RKO (cell line): ENCODE measurements around the gene CCDC120.

ENCODE experiments used
- DNase-seq: peaks from one replicate; pipeline ENCODE4 v3.0.0-alpha.2; 2016; ENCODE audit warnings: low spot score

Gene CCDC120

DNA sequence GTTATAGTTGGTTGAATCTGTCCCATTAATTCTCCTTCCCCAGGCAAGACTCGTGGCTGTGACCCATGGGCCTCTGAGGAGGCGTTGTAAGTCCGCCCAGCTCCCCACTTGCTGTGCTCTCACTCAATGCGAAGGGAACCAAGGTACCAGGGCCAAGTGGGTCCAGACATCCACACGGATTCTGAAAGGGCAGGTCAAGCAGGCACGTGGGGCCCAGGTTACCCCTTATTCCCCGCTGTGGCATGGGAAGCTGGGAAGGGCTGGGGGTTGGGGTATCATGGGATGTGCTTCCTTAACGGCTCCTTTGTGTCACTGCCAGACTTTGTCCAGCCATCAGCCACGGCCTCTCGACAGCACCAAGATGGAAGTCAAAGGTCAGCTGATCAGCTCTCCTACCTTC, 3.1 kb downstream of the CCDC120 start:
- no peak for DNase-seq

- DNase-seq, result no peak
These were observed 4.9 kb downstream of the CCDC120 start for GRCh38 chrX:49063715-49064114.

GRCh38 chrX:49064303-49064702, 5.5 kb downstream of the CCDC120 start:
- no peak for DNase-seq

GRCh38 chrX:49064735-49065134, 5.9 kb downstream of the CCDC120 start:
- DNase-seq, result no peak

DNA sequence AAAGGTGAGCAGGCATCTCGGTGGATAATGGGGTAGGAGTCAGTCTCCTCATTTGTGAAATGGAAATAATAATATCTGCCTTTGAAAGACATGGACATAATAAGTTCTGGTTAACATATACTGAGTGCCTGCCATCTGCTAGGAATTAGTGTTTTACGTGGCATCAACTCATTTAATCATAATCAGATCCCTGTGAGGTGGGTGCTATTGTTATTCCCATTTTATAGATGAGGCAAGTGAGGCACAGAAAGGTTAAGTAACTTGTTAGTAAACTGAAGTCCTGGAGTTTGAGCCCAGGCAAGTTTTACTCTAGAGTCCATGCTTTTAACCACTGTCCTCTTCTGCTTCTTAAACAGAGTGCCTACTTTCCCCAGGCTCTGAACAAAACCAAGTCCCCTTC, 7.5 kb downstream of the CCDC120 start:
- no peak for DNase-seq

- DNase-seq, result no peak
These were observed 7.9 kb downstream of the CCDC120 start for GRCh38 chrX:49066690-49067089.

- DNase-seq, result no peak
These were observed 8.7 kb downstream of the CCDC120 start for GRCh38 chrX:49067285-49068120.

DNA sequence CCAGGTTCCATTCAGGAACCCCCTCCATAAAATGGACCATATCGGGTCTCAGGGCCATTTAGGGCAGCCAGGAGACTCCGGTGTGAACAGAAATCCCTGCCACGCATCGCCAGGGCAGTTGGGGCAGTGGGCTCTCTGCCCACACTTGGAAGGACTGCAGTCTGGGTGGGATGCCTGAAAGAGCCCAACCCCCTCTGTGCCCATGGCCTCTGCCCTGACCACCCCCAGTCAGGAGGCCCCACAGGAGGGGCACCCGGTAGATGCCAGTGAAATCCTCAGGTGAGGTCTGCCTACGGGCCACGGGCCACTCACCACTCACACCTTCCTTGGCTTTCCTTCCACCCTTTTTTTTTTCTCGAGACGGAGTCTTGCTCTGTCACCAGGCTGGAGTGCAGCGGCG, 10.2 kb downstream of the CCDC120 start:
- DNase-seq, result no peak

DNA sequence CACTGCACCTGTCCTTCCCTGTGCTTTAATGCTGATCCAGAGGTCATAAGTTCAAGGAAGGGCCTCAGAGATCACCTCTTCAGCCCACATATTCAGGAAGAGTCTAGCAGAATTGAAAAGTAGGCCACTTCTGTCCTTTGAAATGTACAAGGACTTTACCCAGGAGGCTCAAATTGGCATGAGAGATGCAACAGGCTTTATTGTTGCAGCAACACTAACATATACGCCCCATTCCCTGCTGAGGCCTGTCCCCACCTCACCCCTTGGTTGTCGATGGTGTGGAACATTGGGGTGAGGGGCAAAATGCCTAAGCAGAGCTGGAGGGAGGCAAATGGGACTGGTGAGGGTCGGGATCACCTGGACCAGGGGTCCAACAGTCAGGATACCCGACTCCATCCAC, 12.2 kb downstream of the CCDC120 start:
- no peak for DNase-seq

GRCh38 chrX:49071877-49072711, 13.3 kb downstream of the CCDC120 start:
- DNase-seq, result no peak

DNA sequence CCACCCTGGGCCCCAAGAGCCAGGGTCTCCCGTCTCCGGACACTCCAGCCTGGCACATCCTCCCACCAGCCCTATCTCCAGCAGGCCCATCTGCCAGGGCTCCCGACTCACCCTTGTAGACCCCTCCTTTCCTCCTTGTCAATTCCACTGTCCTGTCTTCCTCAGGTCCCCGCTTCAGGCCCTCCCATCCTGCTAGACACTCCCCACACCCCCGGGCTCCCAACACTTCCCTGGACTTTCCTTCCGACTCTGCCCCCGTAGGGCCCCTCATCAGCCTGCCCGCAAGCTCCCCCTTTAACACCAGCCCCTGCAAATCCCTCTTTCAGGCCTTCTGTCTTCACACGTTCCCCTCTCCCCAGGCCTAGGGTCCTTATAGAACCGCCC, 13.9 kb downstream of the CCDC120 start:
- no peak for DNase-seq

DNA sequence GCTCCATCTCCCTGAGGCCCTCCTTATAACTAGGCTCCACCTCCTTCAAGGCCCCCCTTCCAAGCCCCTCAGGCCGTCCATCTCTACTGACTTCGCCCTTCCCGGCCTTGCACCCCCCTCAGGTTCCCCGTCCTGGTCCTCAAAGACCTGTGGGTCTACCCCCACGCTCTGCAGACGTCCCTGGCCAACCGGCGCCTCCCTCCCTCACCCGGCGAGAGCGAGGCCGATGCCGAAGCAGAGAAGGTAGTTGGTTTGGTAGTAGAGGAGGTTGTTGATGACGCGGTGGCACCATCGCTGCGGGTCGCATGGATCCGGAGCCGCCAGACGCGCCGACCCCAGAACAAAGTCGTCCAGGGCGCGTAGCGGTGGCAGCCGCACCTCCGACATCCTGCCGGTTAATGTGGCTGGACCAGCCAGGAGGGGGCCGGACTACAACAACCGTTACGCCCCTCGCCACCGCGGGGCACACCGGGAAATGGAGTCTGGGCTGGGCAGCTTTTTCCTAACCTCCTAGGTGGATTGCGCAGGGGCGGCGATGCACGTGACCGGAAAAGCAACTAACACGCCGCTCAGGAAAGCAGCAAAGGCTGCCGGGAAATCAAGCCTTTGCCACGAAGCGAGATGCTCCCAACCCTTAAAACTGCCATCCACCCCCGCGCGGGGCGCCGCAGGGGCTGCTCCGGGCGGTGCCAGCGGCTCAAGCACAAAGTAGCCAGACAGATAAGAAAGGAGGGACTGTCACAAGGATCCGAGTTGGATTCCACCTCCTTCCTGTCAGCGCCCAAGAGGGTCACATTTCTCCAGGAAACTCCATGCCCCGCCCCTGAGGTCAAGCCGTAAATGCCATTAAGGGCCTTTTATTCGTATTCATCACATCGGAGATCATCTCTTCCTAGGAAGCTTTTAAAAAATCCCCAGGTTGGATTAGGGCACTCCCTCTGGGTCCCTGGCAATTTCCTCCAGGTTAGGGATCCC, 15.1 kb downstream of the CCDC120 start, which contains the start of gene PRAF2:
Gene PRAF2 (minus strand): TSS at position 402 of the 975 bp plus-strand sequence. CDS start 15 bp downstream, at position 387.
- DNase-seq, result no peak

GRCh38 chrX:49075347-49075746, 16.5 kb downstream of the CCDC120 start:
- no peak for DNase-seq

GRCh38 chrX:49077941-49078340, 19.1 kb downstream of the CCDC120 start:
- no peak for DNase-seq

- peak; percentile 80 for DNase-seq
These were observed 21.0 kb downstream of the CCDC120 start, which contains the start of gene WDR45 for GRCh38 chrX:49079489-49080428. TSS of gene WDR45 (minus strand) at chrX:49079887. CDS start at chrX:49078095, 1,792 bp downstream.

- no peak for DNase-seq
These were observed 23.6 kb downstream of the CCDC120 start for GRCh38 chrX:49082271-49082871.

GRCh38 chrX:49089553-49089952, 30.8 kb downstream of the CCDC120 start:
- no peak for DNase-seq

DNA sequence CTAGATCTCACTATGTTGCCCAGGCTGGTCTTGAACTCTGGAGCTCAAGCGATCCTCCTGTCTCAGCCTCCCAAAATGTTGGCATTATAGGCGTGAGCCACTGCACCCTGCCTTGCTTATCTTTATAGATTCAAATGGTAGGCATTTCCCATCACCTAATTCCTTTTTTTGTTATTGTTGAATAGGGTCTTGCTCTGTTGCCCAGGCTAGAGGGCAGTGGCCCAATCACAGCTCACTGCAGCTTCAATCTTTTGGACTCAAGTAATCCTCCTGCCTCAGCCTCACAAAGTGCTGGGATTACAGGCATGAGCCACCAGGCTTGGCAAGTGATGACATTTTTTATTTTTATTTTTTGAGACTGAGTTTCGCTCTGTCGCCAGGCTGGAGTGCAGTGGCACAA, 37.6 kb downstream of the CCDC120 start:
- DNase-seq, result no peak

GRCh38 chrX:49100704-49101628, 42.2 kb downstream of the CCDC120 start:
- DNase-seq, result peak; percentile 92
